ENCODE measurements around the gene MAPK8IP3.

Gene MAPK8IP3

DNA sequence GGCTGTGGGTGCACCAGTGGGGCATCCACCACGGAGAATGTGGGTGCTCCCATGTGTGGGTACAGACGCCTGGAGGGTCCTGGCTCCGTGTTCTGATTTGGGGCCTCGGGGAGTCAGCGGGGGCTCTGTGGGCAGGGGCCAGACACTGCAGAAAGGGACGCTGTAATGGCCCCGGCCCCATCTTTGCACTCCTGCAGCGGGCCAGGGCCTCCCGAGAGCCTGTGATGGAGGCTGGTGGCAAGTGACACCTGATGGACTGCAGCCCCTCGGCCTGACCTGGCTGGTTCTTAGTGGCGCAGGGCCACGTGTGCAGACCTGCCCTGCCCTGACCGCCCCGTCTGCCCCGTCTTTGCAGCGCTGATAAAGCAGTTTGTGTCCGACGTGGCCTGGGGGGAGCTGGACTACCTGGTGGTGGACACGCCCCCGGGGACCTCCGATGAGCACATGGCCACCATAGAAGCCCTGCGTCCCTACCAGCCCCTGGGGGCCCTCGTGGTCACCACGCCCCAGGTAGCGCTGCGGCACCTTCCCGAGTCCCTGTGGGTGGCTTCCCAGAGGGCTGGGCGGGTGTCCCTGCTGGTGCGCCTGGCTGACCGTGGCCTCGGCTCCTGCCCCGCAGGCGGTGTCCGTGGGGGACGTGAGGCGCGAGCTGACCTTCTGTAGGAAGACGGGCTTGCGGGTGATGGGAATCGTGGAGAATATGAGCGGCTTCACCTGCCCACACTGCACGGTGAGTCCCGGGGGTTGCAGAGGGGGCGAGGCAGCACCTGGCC, 81.5 kb downstream of the MAPK8IP3 start:
- Histone ChIP-seq H3K4me1 (ENCODE audit: control insufficient read depth, insufficient read depth, low read length) (no peaks in the 10 kb centered on the region), H3K36me3 (ENCODE audit: control insufficient read depth, insufficient read depth, low read length) (peaks cover 3% of the 10 kb centered on the region), H3K4me3 (ENCODE audit: insufficient read depth, low read depth, low read length) (no peak overlapping the region), H3K9me3 (ENCODE audit: control insufficient read depth, low read length) (no peaks in the 10 kb centered on the region), H3K27me3 (ENCODE audit: control insufficient read depth, insufficient read depth, low read length, poor library complexity, severe bottlenecking) (no peaks in the 10 kb centered on the region), H3K27ac (ENCODE audit: insufficient read depth, low read depth, low read length, poor library complexity, severe bottlenecking) (no peak overlapping the region)
- 96% methylated on average over 44 of the region's 44 CpGs for WGBS, 2 experiments

DNA sequence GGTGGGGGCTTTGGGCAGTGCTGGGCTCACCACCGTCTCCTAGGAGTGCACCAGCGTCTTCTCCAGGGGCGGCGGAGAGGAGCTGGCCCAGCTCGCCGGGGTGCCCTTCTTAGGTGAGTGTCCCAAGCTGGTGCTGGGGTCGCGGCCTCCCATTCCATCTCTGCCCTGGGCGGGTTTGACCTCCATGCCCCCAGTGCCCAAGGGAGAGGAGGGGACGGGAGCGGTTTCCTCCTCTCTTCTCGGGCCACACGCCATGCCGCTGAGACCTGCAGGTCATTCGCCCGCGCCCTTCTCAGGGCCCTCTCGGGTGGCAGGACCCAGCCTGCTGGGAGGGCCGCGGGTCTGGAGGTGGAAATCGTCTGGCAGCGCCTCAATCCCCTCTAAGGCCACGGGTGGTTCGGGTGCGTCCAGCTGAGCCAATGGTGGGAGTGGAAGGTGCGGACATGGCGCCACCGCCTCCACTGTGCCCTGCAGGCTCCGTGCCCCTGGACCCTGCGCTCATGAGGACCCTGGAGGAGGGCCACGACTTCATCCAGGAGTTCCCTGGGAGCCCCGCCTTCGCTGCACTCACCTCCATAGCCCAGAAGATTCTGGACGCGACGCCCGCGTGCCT, 82.2 kb downstream of the MAPK8IP3 start:
- 93 to 95% methylated on average over 38 of the region's 38 CpGs for WGBS, 2 experiments
- H3K27ac ChIP-seq (ENCODE audit: insufficient read depth, low read depth, low read length, poor library complexity, severe bottlenecking), result no peak overlapping the region
- no peaks in the 10 kb centered on the region for H3K9me3 ChIP-seq (ENCODE audit: control insufficient read depth, low read length)
- H3K4me3 ChIP-seq (ENCODE audit: insufficient read depth, low read depth, low read length), result no peak overlapping the region
- peaks cover 3% of the 10 kb centered on the region for H3K36me3 ChIP-seq (ENCODE audit: control insufficient read depth, insufficient read depth, low read length)
- H3K27me3 ChIP-seq (ENCODE audit: control insufficient read depth, insufficient read depth, low read length, poor library complexity, severe bottlenecking), result no peaks in the 10 kb centered on the region
- no peaks in the 10 kb centered on the region for H3K4me1 ChIP-seq (ENCODE audit: control insufficient read depth, insufficient read depth, low read length)

DNA sequence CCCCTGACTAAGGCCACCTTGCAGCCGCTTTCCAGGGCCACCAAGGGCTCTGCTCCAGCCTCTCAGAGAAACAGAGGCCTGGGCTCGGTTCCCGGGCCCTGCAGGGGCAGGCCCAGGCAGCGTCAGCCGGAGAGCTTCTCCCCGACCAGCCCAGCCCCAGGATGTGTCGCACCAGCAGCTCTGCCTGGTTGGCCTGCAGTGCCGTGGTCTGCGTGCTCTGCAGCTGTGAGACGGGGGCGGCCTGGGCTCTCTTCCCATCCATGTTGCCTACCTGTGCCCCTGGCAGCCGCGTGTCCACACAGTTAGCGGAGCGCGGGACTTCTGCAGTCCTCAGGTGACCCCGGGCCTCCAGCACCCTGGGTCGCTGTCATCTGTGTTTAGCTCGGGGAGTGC, 82.7 kb downstream of the MAPK8IP3 start:
- no peaks in the 10 kb centered on the region for H3K4me1 ChIP-seq (ENCODE audit: control insufficient read depth, insufficient read depth, low read length)
- WGBS, 2 experiments, result 89 to 90% methylated on average over 19 of the region's 19 CpGs
- no peak overlapping the region for H3K27ac ChIP-seq (ENCODE audit: insufficient read depth, low read depth, low read length, poor library complexity, severe bottlenecking)
- H3K27me3 ChIP-seq (ENCODE audit: control insufficient read depth, insufficient read depth, low read length, poor library complexity, severe bottlenecking), result no peaks in the 10 kb centered on the region
- H3K4me3 ChIP-seq (ENCODE audit: insufficient read depth, low read depth, low read length), result no peak overlapping the region
- no peaks in the 10 kb centered on the region for H3K9me3 ChIP-seq (ENCODE audit: control insufficient read depth, low read length)
- peaks cover 3% of the 10 kb centered on the region for H3K36me3 ChIP-seq (ENCODE audit: control insufficient read depth, insufficient read depth, low read length)

DNA sequence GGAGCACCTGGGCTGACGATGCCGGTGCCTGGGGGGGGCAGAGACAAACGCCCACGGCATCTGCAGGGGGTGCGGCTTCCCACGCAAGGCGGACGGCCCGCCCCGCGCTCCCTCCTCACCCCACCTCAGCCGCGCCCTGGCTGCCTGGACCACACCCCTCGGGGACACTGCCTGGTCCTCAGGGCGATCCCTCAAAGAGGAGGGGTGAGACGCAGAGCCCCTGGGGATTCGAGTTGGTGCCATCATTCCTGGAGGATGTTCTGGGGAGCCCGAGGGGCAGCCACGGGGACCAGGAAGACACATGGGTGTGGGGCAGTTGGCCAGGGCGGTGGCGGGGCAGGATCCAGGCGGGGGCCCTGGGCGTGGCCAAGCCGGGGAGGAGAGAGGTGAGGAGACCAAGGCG, 83.6 kb downstream of the MAPK8IP3 start:
- Histone ChIP-seq H3K4me1 (ENCODE audit: control insufficient read depth, insufficient read depth, low read length) (no peaks in the 10 kb centered on the region), H3K27ac (ENCODE audit: insufficient read depth, low read depth, low read length, poor library complexity, severe bottlenecking) (no peak overlapping the region), H3K36me3 (ENCODE audit: control insufficient read depth, insufficient read depth, low read length) (peaks cover 3% of the 10 kb centered on the region), H3K4me3 (ENCODE audit: insufficient read depth, low read depth, low read length) (no peak overlapping the region), H3K9me3 (ENCODE audit: control insufficient read depth, low read length) (no peaks in the 10 kb centered on the region), H3K27me3 (ENCODE audit: control insufficient read depth, insufficient read depth, low read length, poor library complexity, severe bottlenecking) (no peaks in the 10 kb centered on the region)
- 94 to 95% methylated on average over 25 of the region's 25 CpGs for WGBS, 2 experiments

DNA sequence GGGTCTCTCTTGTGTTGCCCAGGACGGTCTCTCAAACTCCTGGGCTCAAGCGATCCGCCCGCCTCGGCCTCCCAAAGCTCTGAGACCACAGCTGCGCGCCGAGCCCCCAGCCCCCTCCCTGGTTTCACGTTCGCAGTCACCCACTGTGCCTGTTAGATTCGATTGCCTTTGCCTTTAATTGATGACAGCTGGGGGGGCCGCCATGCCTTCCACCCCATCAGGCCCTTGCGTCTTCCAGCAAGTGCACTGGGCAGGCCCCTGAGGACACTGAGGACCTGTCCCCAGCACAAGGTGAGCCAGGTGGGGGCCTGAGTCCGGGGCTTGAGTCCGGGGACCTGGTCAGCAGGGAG, 84.2 kb downstream of the MAPK8IP3 start:
- no peaks in the 10 kb centered on the region for H3K4me1 ChIP-seq (ENCODE audit: control insufficient read depth, insufficient read depth, low read length)
- WGBS, 2 experiments, result 95 to 97% methylated on average over 15 of the region's 15 CpGs
- no peaks in the 10 kb centered on the region for H3K27me3 ChIP-seq (ENCODE audit: control insufficient read depth, insufficient read depth, low read length, poor library complexity, severe bottlenecking)
- no peaks in the 10 kb centered on the region for H3K9me3 ChIP-seq (ENCODE audit: control insufficient read depth, low read length)
- no peak overlapping the region for H3K27ac ChIP-seq (ENCODE audit: insufficient read depth, low read depth, low read length, poor library complexity, severe bottlenecking)
- H3K36me3 ChIP-seq (ENCODE audit: control insufficient read depth, insufficient read depth, low read length), result peaks cover 3% of the 10 kb centered on the region
- H3K4me3 ChIP-seq (ENCODE audit: insufficient read depth, low read depth, low read length), result no peak overlapping the region

DNA sequence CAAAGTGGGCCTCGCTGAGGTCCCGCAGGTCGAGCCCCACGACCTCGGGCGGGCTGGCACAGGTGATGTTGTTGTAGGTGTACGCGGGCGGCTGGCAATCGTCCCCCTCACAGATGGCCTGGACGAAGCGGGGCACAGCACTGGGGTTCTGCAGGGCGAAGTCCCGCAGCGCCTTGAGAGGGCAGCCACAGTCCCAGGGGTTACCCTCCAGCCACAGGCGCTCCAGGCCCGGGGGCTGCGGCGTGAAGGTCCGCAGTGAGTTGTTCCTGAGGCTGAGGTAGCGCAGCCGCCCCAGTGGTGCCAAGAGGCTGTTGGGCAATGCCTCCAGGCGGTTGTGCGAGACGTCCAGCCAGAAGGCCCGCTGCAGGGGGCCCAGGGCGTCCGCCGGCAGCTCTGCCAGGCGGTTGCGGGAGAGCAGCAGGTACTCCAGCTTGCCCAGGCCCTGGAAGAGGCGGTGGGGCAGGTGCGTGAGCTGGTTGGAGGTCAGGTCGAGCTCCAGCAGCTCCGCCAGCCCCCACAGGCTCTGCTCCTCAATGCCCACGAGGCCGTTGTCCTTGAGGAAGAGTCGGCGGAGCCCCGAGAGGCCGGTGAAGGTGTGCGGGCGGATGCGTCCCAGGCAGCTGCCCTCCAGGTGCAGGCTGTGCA, 84.7 kb downstream of the MAPK8IP3 start:
- H3K9me3 ChIP-seq (ENCODE audit: control insufficient read depth, low read length), result no peaks in the 10 kb centered on the region
- H3K27ac ChIP-seq (ENCODE audit: insufficient read depth, low read depth, low read length, poor library complexity, severe bottlenecking), result no peak overlapping the region
- no peaks in the 10 kb centered on the region for H3K27me3 ChIP-seq (ENCODE audit: control insufficient read depth, insufficient read depth, low read length, poor library complexity, severe bottlenecking)
- 96% methylated on average over 44 of the region's 44 CpGs for WGBS, 2 experiments
- peaks cover 3% of the 10 kb centered on the region for H3K36me3 ChIP-seq (ENCODE audit: control insufficient read depth, insufficient read depth, low read length)
- H3K4me1 ChIP-seq (ENCODE audit: control insufficient read depth, insufficient read depth, low read length), result no peaks in the 10 kb centered on the region
- H3K4me3 ChIP-seq (ENCODE audit: insufficient read depth, low read depth, low read length), result no peak overlapping the region

DNA sequence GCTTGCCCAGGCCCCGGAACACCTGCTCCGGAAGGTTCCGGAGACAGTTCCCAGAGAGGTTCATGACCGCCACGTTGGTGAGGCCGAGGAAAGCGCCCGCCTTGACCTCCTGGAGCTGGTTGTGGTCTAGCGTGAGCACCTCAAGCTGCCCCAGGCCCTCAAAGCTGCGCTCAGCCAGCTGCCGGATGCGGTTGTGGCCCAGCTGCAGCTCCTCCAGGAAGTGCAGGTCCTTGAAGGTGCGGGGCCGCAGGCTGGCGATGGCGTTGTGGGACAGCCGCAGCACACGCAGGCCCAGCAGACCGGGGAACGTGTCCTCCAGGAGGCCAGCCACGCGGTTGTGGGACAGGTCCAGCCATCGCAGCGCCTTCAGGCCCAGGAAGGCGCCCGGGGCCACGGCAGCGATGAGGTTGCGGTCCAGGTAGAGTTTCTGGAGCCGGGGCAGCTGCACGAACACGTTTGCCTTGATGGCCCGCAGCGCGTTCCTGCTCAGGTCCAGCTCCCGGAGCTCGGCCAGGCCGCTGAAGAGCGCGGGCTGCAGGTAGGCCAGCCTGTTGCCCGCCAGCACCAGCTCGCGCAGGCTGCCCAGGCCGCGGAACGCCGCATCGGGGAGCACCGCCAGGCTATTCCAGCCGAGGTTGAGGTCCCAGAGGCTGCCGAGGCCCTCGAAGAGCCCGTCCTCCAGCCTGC, 85.4 kb downstream of the MAPK8IP3 start:
- H3K27ac ChIP-seq (ENCODE audit: insufficient read depth, low read depth, low read length, poor library complexity, severe bottlenecking), result no peak overlapping the region
- H3K36me3 ChIP-seq (ENCODE audit: control insufficient read depth, insufficient read depth, low read length), result peaks cover 3% of the 10 kb centered on the region
- H3K27me3 ChIP-seq (ENCODE audit: control insufficient read depth, insufficient read depth, low read length, poor library complexity, severe bottlenecking), result no peaks in the 10 kb centered on the region
- no peak overlapping the region for H3K4me3 ChIP-seq (ENCODE audit: insufficient read depth, low read depth, low read length)
- no peaks in the 10 kb centered on the region for H3K4me1 ChIP-seq (ENCODE audit: control insufficient read depth, insufficient read depth, low read length)
- no peaks in the 10 kb centered on the region for H3K9me3 ChIP-seq (ENCODE audit: control insufficient read depth, low read length)
- WGBS, 2 experiments, result 95% methylated on average over 53 of the region's 53 CpGs

DNA sequence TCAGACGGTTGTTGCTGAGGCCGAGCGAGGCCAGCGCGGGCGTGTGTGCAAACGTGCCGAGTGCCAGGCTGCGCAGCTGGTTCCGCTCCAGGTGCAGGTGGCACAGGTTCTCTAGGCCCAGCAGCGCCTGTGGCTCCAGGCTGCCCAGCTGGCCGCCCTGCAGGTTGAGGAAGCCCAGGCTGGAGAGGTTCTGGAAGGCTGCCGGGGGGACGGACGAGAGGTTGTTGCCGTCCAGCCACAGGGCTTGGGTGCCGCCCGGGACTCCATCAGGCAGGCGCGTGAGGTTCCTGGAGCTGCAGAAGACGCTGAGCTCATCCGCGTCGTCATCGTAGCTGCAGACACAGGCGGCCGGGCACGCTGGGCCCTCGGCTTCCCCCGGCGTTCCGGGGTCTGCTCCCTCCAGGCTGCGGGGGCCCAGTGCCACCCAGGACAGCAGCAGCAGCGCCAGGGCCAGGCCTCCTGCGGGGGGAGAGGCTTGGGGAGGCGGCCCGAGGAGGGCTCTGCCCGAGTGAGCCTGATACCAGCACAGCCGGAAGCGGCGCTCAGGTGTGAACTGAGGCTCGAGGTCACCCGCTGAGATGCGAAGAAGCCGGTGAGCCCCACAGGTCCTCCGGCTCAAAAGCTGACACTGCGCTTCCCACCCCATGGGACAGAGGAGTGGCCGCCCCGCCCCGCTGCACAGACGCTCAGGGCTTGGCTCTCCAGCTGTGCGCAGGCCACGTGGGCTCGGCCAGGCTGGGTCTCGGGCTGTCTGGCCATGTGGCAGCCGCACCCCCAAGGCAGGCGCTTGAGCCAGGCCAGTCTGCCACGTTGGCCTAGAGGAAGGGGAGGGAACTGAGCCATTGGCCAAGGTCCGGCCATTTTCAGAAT, 86.2 kb downstream of the MAPK8IP3 start:
- no peak overlapping the region for H3K27ac ChIP-seq (ENCODE audit: insufficient read depth, low read depth, low read length, poor library complexity, severe bottlenecking)
- no peaks in the 10 kb centered on the region for H3K9me3 ChIP-seq (ENCODE audit: control insufficient read depth, low read length)
- peaks cover 3% of the 10 kb centered on the region for H3K36me3 ChIP-seq (ENCODE audit: control insufficient read depth, insufficient read depth, low read length)
- no peaks in the 10 kb centered on the region for H3K27me3 ChIP-seq (ENCODE audit: control insufficient read depth, insufficient read depth, low read length, poor library complexity, severe bottlenecking)
- H3K4me1 ChIP-seq (ENCODE audit: control insufficient read depth, insufficient read depth, low read length), result no peaks in the 10 kb centered on the region
- WGBS, 2 experiments, result 94% methylated on average over 59 of the region's 59 CpGs
- H3K4me3 ChIP-seq (ENCODE audit: insufficient read depth, low read depth, low read length), result no peak overlapping the region

DNA sequence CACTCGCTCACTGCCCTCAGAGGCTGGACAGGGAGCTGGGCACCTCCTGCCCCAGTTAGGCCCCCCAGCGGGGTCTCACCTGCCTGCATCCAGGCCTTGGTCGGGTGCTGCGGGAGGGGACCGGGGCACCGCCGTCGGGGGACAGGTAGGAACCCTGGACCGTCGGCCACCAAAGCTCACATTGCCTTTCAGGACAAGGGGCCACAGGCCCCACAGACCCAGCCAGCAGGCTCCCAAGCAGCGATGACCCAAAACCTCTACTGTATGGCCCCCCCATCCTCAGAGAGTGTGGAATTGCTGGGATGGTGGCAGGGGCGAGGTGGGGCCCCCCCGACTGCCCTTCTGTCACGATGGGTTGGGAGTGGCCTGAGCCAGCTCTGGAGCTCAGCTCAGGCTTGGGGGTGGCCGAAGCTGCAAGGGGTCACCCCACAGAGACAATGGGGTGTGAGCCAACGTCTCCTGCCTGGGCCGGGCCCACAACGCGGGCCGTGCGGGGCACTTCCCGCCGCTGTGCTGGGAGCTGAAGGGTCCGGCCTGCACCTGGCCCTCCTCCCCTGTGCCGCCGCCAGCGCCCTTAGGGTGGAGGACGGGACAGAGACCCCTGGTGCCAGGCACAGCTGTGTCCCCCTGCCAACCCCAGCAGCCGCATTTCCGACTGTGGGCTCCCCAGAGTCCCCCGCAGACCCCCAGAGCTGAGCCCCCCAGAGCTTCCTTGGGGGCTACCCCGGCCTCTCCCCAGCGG, 87.0 kb downstream of the MAPK8IP3 start:
- no peak overlapping the region for H3K27ac ChIP-seq (ENCODE audit: insufficient read depth, low read depth, low read length, poor library complexity, severe bottlenecking)
- no peaks in the 10 kb centered on the region for H3K27me3 ChIP-seq (ENCODE audit: control insufficient read depth, insufficient read depth, low read length, poor library complexity, severe bottlenecking)
- no peaks in the 10 kb centered on the region for H3K4me1 ChIP-seq (ENCODE audit: control insufficient read depth, insufficient read depth, low read length)
- no peak overlapping the region for H3K4me3 ChIP-seq (ENCODE audit: insufficient read depth, low read depth, low read length)
- no peaks in the 10 kb centered on the region for H3K9me3 ChIP-seq (ENCODE audit: control insufficient read depth, low read length)
- H3K36me3 ChIP-seq (ENCODE audit: control insufficient read depth, insufficient read depth, low read length), result peaks cover 3% of the 10 kb centered on the region
- 93% methylated on average over 33 of the region's 33 CpGs for WGBS, 2 experiments
